Muscle of leg (tissue), 11 donors: ENCODE results near the gene NRG2. TPM values are rescaled to one million over a fixed set of nuclear protein-coding genes. Genes with fewer than 3 reads are reported as not detected.

ENCODE experiments used
- DNase-seq: peaks from one replicate; pipeline ENCODE4 v3.0.0; 2013
- H3K27ac ChIP-seq: one replicate; pipeline ENCODE4 v1.5.1; 2013; ENCODE audit warnings: mild to moderate bottlenecking, low read length, control low read depth
- H3K27me3 ChIP-seq: one replicate; pipeline ENCODE4 v1.6.1; 2013; ENCODE audit warnings: low read length; ENCODE audit not compliant: control insufficient read depth, insufficient read depth
- H3K36me3 ChIP-seq: one replicate; pipeline ENCODE4 v1.6.1; 2013; ENCODE audit warnings: low read length; ENCODE audit not compliant: control insufficient read depth, insufficient read depth
- H3K4me1 ChIP-seq: one replicate; pipeline ENCODE4 v1.6.1; 2013; ENCODE audit warnings: low read length; ENCODE audit not compliant: control insufficient read depth, insufficient read depth
- H3K4me3 ChIP-seq: one replicate; pipeline ENCODE4 v1.5.1; 2013; ENCODE audit warnings: low read length, control low read depth
- H3K9me3 ChIP-seq: replicated peaks from 2 replicates; pipeline ENCODE4 v1.6.1; 2013; ENCODE audit warnings: low read depth, low read length; ENCODE audit not compliant: control insufficient read depth
- WGBS: methylation state at CpG from one replicate; pipeline ENCODE4 v1.1.5; 2013; ENCODE audit warnings: missing lambda C conversion rate; ENCODE audit not compliant: insufficient coverage; 5-methylcytosine and 5-hydroxymethylcytosine counted together
- polyA plus RNA-seq, 8 donors: library from polyadenylated mRNA; unstranded; fragments of 120-200 nt; gene quantifications; one replicate each; pipeline versions ENCODE4 v1.2.1 to v1.2.3, GENCODE V29; 2013; ENCODE audit warnings: inconsistent platforms in 1 of 8, low replicate concordance in 1 of 8; ENCODE audit not compliant: insufficient read length in 8 of 8, insufficient read depth in 1 of 8
- total RNA-seq: library from RNA; stranded (reverse); fragments of 120-200 nt; gene quantifications from one replicate; pipeline ENCODE4 v1.2.4, GENCODE V29; 2013

NRG2 gene
- total and polyA plus RNA-seq, 9 donors, result 0.82 to 2.8 (median 1.5) TPM

GRCh38 chr5:139951983-139952382, 91.1 kb downstream of the NRG2 start:
- Histone ChIP-seq H3K36me3 (no peaks in the 10 kb centered on the region), H3K27ac (no peak overlapping the region), H3K4me3 (no peak overlapping the region), H3K9me3 (no peaks in the 10 kb centered on the region), H3K4me1 (peaks cover 33% of the 10 kb centered on the region), H3K27me3 (peaks cover 3% of the 10 kb centered on the region)
- DNase-seq, result no peak
- WGBS, result no CpG with 5 or more reads among the region's 1 CpG

GRCh38 chr5:139951296-139951924, 91.7 kb downstream of the NRG2 start:
- H3K36me3 ChIP-seq, result no peaks in the 10 kb centered on the region
- DNase-seq, result no peak
- 77% methylated on average over 5 of the region's 6 CpGs for WGBS
- no peak overlapping the region for H3K27ac ChIP-seq
- H3K9me3 ChIP-seq, result no peaks in the 10 kb centered on the region
- no peak overlapping the region for H3K4me3 ChIP-seq
- H3K27me3 ChIP-seq, result peaks cover 3% of the 10 kb centered on the region
- peaks cover 33% of the 10 kb centered on the region for H3K4me1 ChIP-seq

- H3K4me1 ChIP-seq, result peaks cover 33% of the 10 kb centered on the region
- no peak for DNase-seq
- no peak overlapping the region for H3K4me3 ChIP-seq
- H3K27me3 ChIP-seq, result peaks cover 3% of the 10 kb centered on the region
- WGBS, result no CpG with 5 or more reads among the region's 2 CpGs
- no peaks in the 10 kb centered on the region for H3K9me3 ChIP-seq
- no peak overlapping the region for H3K27ac ChIP-seq
- no peaks in the 10 kb centered on the region for H3K36me3 ChIP-seq
Measured at GRCh38 chr5:139950436-139950835, 92.7 kb downstream of the NRG2 start.

- H3K27me3 ChIP-seq, result peaks cover 3% of the 10 kb centered on the region
- H3K4me3 ChIP-seq, result no peak overlapping the region
- WGBS, result no CpG with 5 or more reads among the region's 1 CpG
- H3K27ac ChIP-seq, result no peak overlapping the region
- peak; percentile 26 for DNase-seq
- H3K4me1 ChIP-seq, result peaks cover 33% of the 10 kb centered on the region
- no peaks in the 10 kb centered on the region for H3K36me3 ChIP-seq
- H3K9me3 ChIP-seq, result no peaks in the 10 kb centered on the region
Measured at GRCh38 chr5:139949710-139950109, 93.4 kb downstream of the NRG2 start.

GRCh38 chr5:139947727-139948126, 95.4 kb downstream of the NRG2 start:
- Histone ChIP-seq H3K27ac (no peak overlapping the region), H3K9me3 (no peaks in the 10 kb centered on the region), H3K27me3 (no peaks in the 10 kb centered on the region), H3K36me3 (no peaks in the 10 kb centered on the region), H3K4me3 (no peak overlapping the region), H3K4me1 (peaks cover 19% of the 10 kb centered on the region)
- DNase-seq, result no peak

GRCh38 chr5:139946440-139946839, 96.7 kb downstream of the NRG2 start:
- Histone ChIP-seq H3K4me1 (peaks cover 10% of the 10 kb centered on the region), H3K4me3 (no peak overlapping the region), H3K27ac (no peak overlapping the region), H3K27me3 (no peaks in the 10 kb centered on the region), H3K9me3 (no peaks in the 10 kb centered on the region), H3K36me3 (no peaks in the 10 kb centered on the region)
- no peak for DNase-seq
- WGBS, result no CpG with 5 or more reads among the region's 1 CpG

- Histone ChIP-seq H3K4me3 (no peak overlapping the region), H3K27me3 (no peaks in the 10 kb centered on the region), H3K9me3 (no peaks in the 10 kb centered on the region), H3K27ac (no peak overlapping the region), H3K36me3 (no peaks in the 10 kb centered on the region), H3K4me1 (peaks cover 8% of the 10 kb centered on the region)
- DNase-seq, result no peak
- WGBS, result no CpG with 5 or more reads among the region's 3 CpGs
Measured at GRCh38 chr5:139946006-139946405, 97.1 kb downstream of the NRG2 start.

GRCh38 chr5:139942243-139942642, 100.9 kb downstream of the NRG2 start:
- Histone ChIP-seq H3K27me3 (peaks cover 2% of the 10 kb centered on the region), H3K27ac (no peak overlapping the region), H3K4me1 (no peaks in the 10 kb centered on the region), H3K9me3 (no peaks in the 10 kb centered on the region), H3K36me3 (no peaks in the 10 kb centered on the region), H3K4me3 (no peak overlapping the region)
- WGBS, result no CpG with 5 or more reads among the region's 1 CpG
- no peak for DNase-seq

GRCh38 chr5:139930406-139930805, 112.7 kb downstream of the NRG2 start:
- Histone ChIP-seq H3K36me3 (no peaks in the 10 kb centered on the region), H3K27ac (no peak overlapping the region), H3K9me3 (no peaks in the 10 kb centered on the region), H3K4me3 (no peak overlapping the region), H3K27me3 (peaks cover 18% of the 10 kb centered on the region), H3K4me1 (no peaks in the 10 kb centered on the region)
- DNase-seq, result no peak
- no CpG with 5 or more reads among the region's 2 CpGs for WGBS

GRCh38 chr5:139926797-139927503, 116.1 kb downstream of the NRG2 start:
- no peaks in the 10 kb centered on the region for H3K4me1 ChIP-seq
- H3K27me3 ChIP-seq, result peaks cover 18% of the 10 kb centered on the region
- H3K9me3 ChIP-seq, result no peaks in the 10 kb centered on the region
- no peaks in the 10 kb centered on the region for H3K36me3 ChIP-seq
- no peak overlapping the region for H3K4me3 ChIP-seq
- no peak overlapping the region for H3K27ac ChIP-seq
- WGBS, result no CpG with 5 or more reads among the region's 3 CpGs
- DNase-seq, result no peak
